Measurements from ENCODE around the gene DNAI7. TPM values are rescaled to one million over a fixed set of nuclear protein-coding genes. Genes with fewer than 3 reads are reported as not detected.

The DNAI7 gene
- total and polyA plus RNA-seq, 2 of the 8 experiments (the other 6 are each of a cell fraction or from before 2014, with no cell fraction given) = 0.12 to 0.28 TPM

DNA sequence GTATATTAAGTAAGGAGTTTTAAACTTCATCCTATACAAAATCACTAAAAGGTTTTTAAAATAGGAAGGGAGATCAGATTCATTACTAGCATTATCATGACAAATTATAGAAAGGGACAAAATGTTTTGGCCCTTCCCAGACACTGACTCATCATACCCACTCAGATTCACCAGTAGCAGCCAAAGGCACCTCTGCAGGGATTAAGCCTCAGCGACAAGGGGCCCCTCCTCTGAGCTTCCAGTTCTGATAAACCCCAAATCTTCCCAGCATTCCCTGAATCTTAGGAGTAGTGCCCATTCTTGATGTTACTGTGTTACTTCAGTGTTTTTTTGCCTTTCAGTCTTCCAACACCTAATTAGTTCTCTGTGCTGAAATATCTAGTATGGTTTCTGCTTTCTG lies 41.2 kb upstream of the DNAI7 start:
- no peak overlapping the region for H2BK12ac ChIP-seq (ENCODE audit: low read depth, low read length)
- no peak overlapping the region for H4K8ac ChIP-seq (ENCODE audit: extremely low read depth, insufficient read depth, low read length)
- H3K4me2 ChIP-seq (ENCODE audit: insufficient read depth in 1 of 2, low read depth in 2 of 2, low read length in 2 of 2) = no peak overlapping the region
- H3K79me2 ChIP-seq (ENCODE audit: control insufficient read depth in 1 of 2, insufficient read depth in 2 of 2, low read length in 2 of 2) = peaks cover 0 to 79% of the 10 kb centered on the region in 2 experiments; a peak in 2 of 4 replicates
- H4K20me1 ChIP-seq (replicated peaks in 1 of 2; ENCODE audit: control insufficient read depth in 1 of 2, insufficient read depth in 2 of 2, low read length in 2 of 2) = peaks cover 2 to 6% of the 10 kb centered on the region in 2 experiments
- H2BK5ac ChIP-seq (ENCODE audit: low read depth, low read length) = no peak overlapping the region
- H4K91ac ChIP-seq (replicated peaks; ENCODE audit: insufficient read length, low read length) = no peak overlapping the region
- H3K56ac ChIP-seq (replicated peaks; ENCODE audit: insufficient read length, low read depth, low read length) = no peak overlapping the region
- no peak overlapping the region for H3K18ac ChIP-seq (ENCODE audit: extremely low read depth, low read length)
- no peak overlapping the region for H3K14ac ChIP-seq (ENCODE audit: insufficient read length)
- H2BK15ac ChIP-seq (ENCODE audit: low read length) = no peak overlapping the region
- no peaks in the 10 kb centered on the region for H3K23me2 ChIP-seq (ENCODE audit: low read depth, low read length)
- no peak overlapping the region for H4K5ac ChIP-seq (ENCODE audit: insufficient read length, low read depth, low read length)
- H2AFZ ChIP-seq (ENCODE audit: low read length) = no peak overlapping the region
- H3K9me3 ChIP-seq (ENCODE audit: insufficient read depth in 2 of 2, low read depth in 1 of 2, low read length in 1 of 2) = no peaks in the 10 kb centered on the region
- peaks cover 5% of the 10 kb centered on the region; the same call in 1 of the 2 replicates for H3K79me1 ChIP-seq (ENCODE audit: low read depth, low read length)
- FAIRE-seq (no peak), DNase-seq (ENCODE audit: low read depth in 1 of 2, low spot score in 2 of 2) (no peak)
- H3K27me3 ChIP-seq (replicated peaks in 1 of 4; ENCODE audit: control insufficient read depth in 3 of 4, extremely low read depth in 1 of 4, insufficient read depth in 3 of 4, low read length in 3 of 4) = no peaks in the 10 kb centered on the region
- peaks cover 0 to 29% (median 7%) of the 10 kb centered on the region in 4 experiments for H3K36me3 ChIP-seq (ENCODE audit: control insufficient read depth in 2 of 4, insufficient read depth in 4 of 4, low read length in 3 of 4)
- H2BK120ac ChIP-seq (replicated peaks; ENCODE audit: low read depth, low read length) = no peak overlapping the region
- H2BK20ac ChIP-seq (ENCODE audit: low read length) = no peak overlapping the region
- no peak overlapping the region for H3K4ac ChIP-seq (replicated peaks; ENCODE audit: insufficient read length, low read depth, low read length)
- POLR2A ChIA-PET (ENCODE audit: partially characterized antibody) = interaction anchor here (1.8 kb wide), 1 partner anchor 12 kb away, joined by 7 read pairs; no protein-coding TSS in a partner anchor
- no peaks in the 10 kb centered on the region for H3K4me1 ChIP-seq (replicated peaks in 1 of 4; ENCODE audit: control insufficient read depth in 3 of 4, insufficient read depth in 4 of 4, low read length in 3 of 4)
- H3K23ac ChIP-seq (ENCODE audit: insufficient read length) = no peak overlapping the region
- CTCF ChIA-PET (ENCODE audit: partially characterized antibody) = interaction anchor here (0.9 to 1.2 kb wide), 2 partner anchors 12 to 81 kb away, joined by 3 to 4 read pairs; no protein-coding TSS in a partner anchor
- H3K9ac ChIP-seq (replicated peaks in 1 of 4; ENCODE audit: extremely low read depth in 1 of 4, low read depth in 3 of 4, low read length in 3 of 4) = no peak overlapping the region
- no peak overlapping the region for H3K27ac ChIP-seq (ENCODE audit: low read depth, low read length)
- no peak overlapping the region for H3K4me3 ChIP-seq (ENCODE audit: extremely low read depth in 1 of 4, insufficient read depth in 2 of 4, low read depth in 3 of 4, low read length in 4 of 4)
- H2AK5ac ChIP-seq (ENCODE audit: low read depth, low read length) = no peak overlapping the region
- WGBS, 2 experiments (ENCODE audit: extremely low coverage in 1 of 2, insufficient coverage in 1 of 2, insufficient read length in 1 of 2, insufficient replicate concordance in 2 of 2, low coverage in 1 of 2, low lambda C conversion rate in 2 of 2, missing lambda C conversion rate in 1 of 2) = 78% methylated on average over 1 of the region's 1 CpG; no CpG with 5 or more reads in 1 of the 2 experiments
- TF ChIP-seq JUND (IDR thresholded peaks at IDR 0.05; ENCODE audit: low read length) = no peak
- TF ChIP-seq, protein P1, sequence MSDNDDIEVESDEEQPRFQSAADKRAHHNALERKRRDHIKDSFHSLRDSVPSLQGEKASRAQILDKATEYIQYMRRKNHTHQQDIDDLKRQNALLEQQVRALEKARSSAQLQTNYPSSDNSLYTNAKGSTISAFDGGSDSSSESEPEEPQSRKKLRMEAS (IDR thresholded peaks at IDR 0.05) = no peak
- no peak for TF ChIP-seq CTBP2 (IDR thresholded peaks at IDR 0.05; ENCODE audit: borderline replicate concordance, insufficient read depth, insufficient read length, low read length)
- no peak for TF ChIP-seq POLR2A (IDR thresholded peaks at IDR 0.05; ENCODE audit: control extremely low read depth in 1 of 2, low read depth in 2 of 2, low read length in 2 of 2)
- no peak for TF ChIP-seq TAF7 (optimal IDR thresholded peaks at IDR 0.05; ENCODE audit: borderline replicate concordance, low read depth, low read length)
- no peak for TF ChIP-seq FOSL1 (IDR thresholded peaks at IDR 0.05; ENCODE audit: insufficient read depth, low read depth, low read length)
- TF ChIP-seq TAF1 (IDR thresholded peaks at IDR 0.05; ENCODE audit: low read depth, low read length) = no peak
- TF ChIP-seq SP2 (IDR thresholded peaks at IDR 0.05; ENCODE audit: low read length) = no peak
- no peak for TF ChIP-seq MAFK (IDR thresholded peaks at IDR 0.05; ENCODE audit: low read depth, low read length)
- TF ChIP-seq SIN3A (conservative IDR thresholded peaks at IDR 0.05 in 1 of 2, IDR thresholded peaks at IDR 0.05 in 1 of 2; ENCODE audit: low read depth in 1 of 2, low read length in 2 of 2) = no peak
- TF ChIP-seq RAD21 (IDR thresholded peaks at IDR 0.05 in 1 of 2, conservative IDR thresholded peaks at IDR 0.05 in 1 of 2; ENCODE audit: low read depth in 2 of 2, low read length in 2 of 2) = no peak
- TF ChIP-seq USF2 (IDR thresholded peaks at IDR 0.05; ENCODE audit: low read length) = no peak
